ENCODE data around the gene DOK6. TPM values are rescaled to one million over a fixed set of nuclear protein-coding genes. Genes with fewer than 3 reads are reported as not detected.

Gene DOK6
- total RNA-seq, 2 donors from 2014 or later = 0.59 to 0.61 TPM

DNA sequence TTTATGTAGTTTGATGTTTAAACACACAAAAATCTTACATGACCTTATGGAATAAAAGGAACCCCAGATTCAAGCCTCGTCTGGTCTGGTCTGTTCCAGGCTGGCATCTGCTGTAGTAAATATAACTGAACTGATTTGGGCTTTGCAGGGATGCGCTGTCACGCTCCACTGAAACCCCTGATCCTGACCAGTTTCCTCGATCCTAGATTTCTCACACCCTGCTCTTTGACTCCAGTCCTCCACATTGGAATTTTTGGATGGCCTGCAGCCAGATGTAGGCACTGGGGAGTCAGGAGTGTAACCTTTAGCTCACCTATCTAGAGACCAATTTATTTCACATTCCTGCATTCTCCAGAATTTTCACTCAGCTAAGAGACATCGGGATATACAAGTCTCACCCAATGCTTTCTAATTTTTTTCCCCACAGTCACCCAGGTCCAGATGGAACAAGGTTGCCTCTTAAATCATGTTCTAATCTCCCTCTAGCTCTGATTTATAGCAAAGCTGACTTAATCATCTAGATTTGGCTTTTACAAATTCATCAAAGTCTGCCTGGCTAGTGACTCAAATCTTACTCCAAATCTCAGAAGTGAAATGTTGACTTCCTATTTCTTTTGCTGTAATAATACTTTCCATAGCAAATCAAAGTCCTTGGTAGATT is 327.4 kb downstream of the DOK6 start:
- TF ChIP-seq, protein P1, sequence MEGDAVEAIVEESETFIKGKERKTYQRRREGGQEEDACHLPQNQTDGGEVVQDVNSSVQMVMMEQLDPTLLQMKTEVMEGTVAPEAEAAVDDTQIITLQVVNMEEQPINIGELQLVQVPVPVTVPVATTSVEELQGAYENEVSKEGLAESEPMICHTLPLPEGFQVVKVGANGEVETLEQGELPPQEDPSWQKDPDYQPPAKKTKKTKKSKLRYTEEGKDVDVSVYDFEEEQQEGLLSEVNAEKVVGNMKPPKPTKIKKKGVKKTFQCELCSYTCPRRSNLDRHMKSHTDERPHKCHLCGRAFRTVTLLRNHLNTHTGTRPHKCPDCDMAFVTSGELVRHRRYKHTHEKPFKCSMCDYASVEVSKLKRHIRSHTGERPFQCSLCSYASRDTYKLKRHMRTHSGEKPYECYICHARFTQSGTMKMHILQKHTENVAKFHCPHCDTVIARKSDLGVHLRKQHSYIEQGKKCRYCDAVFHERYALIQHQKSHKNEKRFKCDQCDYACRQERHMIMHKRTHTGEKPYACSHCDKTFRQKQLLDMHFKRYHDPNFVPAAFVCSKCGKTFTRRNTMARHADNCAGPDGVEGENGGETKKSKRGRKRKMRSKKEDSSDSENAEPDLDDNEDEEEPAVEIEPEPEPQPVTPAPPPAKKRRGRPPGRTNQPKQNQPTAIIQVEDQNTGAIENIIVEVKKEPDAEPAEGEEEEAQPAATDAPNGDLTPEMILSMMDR (IDR thresholded peaks at IDR 0.05) = no peak
- Histone ChIP-seq H3K9me3 (no peaks in the 10 kb centered on the region), H3K9ac (ENCODE audit: low read depth in 2 of 2, low read length in 2 of 2) (no peak overlapping the region), H3K27ac (no peak overlapping the region), H3K36me3 (no peaks in the 10 kb centered on the region), H3K4me3 (no peak overlapping the region), H3K27me3 (no peaks in the 10 kb centered on the region), H3K4me1 (no peaks in the 10 kb centered on the region)
- intact Hi-C loops (cut with DNase I) = no loop called here
- no peak for DNase-seq

DNA sequence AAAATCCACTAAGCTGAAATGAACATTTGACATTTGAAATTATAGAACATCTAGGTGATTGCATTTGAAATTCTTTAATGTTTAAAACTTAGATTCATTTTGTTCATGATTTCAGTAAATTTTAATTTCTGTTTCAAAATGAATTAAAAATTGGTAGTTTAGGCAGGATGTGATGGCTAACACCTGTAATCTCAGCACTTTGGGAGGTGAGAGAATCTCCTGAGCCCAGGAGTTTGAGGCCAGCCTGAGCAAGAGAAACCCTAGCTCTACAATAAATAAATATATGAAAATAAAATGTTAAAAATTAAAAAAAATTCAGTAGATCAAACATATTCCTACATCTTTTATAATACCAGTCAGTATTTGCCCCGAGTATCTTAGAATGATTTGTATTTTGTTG is 330.0 kb downstream of the DOK6 start:
- H3K4me1 ChIP-seq = no peaks in the 10 kb centered on the region
- H3K27ac ChIP-seq = no peak overlapping the region
- TF ChIP-seq, protein P1 (IDR thresholded peaks at IDR 0.05) = no peak
- no peak overlapping the region for H3K4me3 ChIP-seq
- H3K36me3 ChIP-seq = no peaks in the 10 kb centered on the region
- no peak for DNase-seq
- H3K9ac ChIP-seq (ENCODE audit: low read depth in 2 of 2, low read length in 2 of 2) = no peak overlapping the region
- H3K9me3 ChIP-seq = no peaks in the 10 kb centered on the region
- H3K27me3 ChIP-seq = no peaks in the 10 kb centered on the region
- intact Hi-C loops (cut with DNase I) = no loop called here

DNA sequence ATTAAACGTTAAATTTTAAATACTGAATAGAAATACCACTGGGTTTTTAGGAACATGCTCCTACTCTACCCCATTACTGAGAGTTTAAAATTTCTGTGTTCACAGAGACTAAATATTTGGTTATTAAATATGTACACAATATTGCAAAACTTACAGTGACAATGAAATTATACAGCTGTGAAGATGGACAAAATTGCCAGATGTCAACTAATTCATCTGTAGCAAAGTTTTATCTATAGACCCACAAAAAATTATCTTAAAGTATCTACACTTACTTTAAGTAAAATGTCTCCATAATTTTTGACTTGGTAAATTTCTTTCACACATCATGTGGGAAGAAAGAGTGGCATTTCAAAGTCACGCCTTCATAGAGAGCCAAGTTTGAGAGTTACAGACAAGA is 333.8 kb downstream of the DOK6 start:
- Histone ChIP-seq H3K27ac (no peak overlapping the region), H3K4me1 (no peaks in the 10 kb centered on the region), H3K36me3 (no peaks in the 10 kb centered on the region), H3K9me3 (no peaks in the 10 kb centered on the region), H3K4me3 (no peak overlapping the region), H3K9ac (ENCODE audit: low read depth in 2 of 2, low read length in 2 of 2) (no peak overlapping the region), H3K27me3 (no peaks in the 10 kb centered on the region)
- no peak for DNase-seq
- intact Hi-C loops (cut with DNase I) = no loop called here
- TF ChIP-seq, protein P1 (IDR thresholded peaks at IDR 0.05) = no peak

DNA sequence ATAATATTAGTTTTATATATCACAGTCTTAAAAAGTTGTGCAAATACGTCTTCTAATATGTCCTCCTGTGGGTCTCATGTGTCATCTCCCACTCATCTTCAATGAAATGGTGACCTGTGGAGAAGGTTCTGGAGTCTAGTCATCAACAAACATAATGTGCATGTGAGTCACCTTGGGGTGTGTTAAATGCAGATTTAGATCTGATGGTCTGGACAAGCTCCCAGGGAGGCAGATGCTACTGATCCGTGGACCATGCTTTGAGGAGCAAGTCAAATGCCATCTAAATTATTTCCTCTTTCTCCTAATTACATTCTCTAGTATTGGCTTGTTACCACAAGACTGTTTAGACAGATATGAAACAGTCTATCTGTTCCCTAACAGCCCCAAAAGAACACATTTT is 336.0 kb downstream of the DOK6 start:
- H3K36me3 ChIP-seq = no peaks in the 10 kb centered on the region
- intact Hi-C loops (cut with DNase I) = no loop called here
- no peak for DNase-seq
- no peak overlapping the region for H3K4me3 ChIP-seq
- no peaks in the 10 kb centered on the region for H3K4me1 ChIP-seq
- H3K9me3 ChIP-seq = no peaks in the 10 kb centered on the region
- no peaks in the 10 kb centered on the region for H3K27me3 ChIP-seq
- H3K9ac ChIP-seq (ENCODE audit: low read depth in 2 of 2, low read length in 2 of 2) = no peak overlapping the region
- TF ChIP-seq, protein P1 (IDR thresholded peaks at IDR 0.05) = no peak
- no peak overlapping the region for H3K27ac ChIP-seq

DNA sequence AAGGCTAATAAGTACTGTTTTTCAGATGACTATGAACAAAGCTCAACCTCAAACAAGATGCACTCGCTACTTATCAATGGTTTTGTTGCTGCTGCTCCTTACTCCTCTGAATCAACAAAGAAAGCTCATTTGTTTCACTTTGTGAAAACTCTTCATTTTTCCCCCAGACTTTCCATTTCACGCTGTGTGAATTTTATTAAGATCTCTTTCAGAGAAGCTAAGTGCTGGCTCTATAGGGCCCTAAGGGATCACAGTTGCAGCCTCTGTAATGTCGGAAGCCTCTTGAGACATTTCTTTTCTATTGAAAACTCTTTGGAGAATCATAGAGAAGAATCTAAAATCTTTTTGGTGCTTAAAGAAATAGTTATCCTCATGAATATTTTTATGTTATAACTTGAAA is 337.2 kb downstream of the DOK6 start:
- no peaks in the 10 kb centered on the region for H3K9me3 ChIP-seq
- no peak overlapping the region for H3K9ac ChIP-seq (ENCODE audit: low read depth in 2 of 2, low read length in 2 of 2)
- no peak overlapping the region for H3K4me3 ChIP-seq
- TF ChIP-seq, protein P1 (IDR thresholded peaks at IDR 0.05) = no peak
- DNase-seq = no peak
- no peaks in the 10 kb centered on the region for H3K36me3 ChIP-seq
- H3K27ac ChIP-seq = no peak overlapping the region
- no peaks in the 10 kb centered on the region for H3K4me1 ChIP-seq
- H3K27me3 ChIP-seq = no peaks in the 10 kb centered on the region
- intact Hi-C loops (cut with DNase I) = no loop called here

Data from colonic mucosa (tissue), 4 donors.